ENCODE measurements around the gene CA4. TPM values are rescaled to one million over a fixed set of nuclear protein-coding genes. Genes with fewer than 3 reads are reported as not detected.

The CA4 gene
- total RNA-seq, 1 experiment from 2014 or later = not detected

DNA sequence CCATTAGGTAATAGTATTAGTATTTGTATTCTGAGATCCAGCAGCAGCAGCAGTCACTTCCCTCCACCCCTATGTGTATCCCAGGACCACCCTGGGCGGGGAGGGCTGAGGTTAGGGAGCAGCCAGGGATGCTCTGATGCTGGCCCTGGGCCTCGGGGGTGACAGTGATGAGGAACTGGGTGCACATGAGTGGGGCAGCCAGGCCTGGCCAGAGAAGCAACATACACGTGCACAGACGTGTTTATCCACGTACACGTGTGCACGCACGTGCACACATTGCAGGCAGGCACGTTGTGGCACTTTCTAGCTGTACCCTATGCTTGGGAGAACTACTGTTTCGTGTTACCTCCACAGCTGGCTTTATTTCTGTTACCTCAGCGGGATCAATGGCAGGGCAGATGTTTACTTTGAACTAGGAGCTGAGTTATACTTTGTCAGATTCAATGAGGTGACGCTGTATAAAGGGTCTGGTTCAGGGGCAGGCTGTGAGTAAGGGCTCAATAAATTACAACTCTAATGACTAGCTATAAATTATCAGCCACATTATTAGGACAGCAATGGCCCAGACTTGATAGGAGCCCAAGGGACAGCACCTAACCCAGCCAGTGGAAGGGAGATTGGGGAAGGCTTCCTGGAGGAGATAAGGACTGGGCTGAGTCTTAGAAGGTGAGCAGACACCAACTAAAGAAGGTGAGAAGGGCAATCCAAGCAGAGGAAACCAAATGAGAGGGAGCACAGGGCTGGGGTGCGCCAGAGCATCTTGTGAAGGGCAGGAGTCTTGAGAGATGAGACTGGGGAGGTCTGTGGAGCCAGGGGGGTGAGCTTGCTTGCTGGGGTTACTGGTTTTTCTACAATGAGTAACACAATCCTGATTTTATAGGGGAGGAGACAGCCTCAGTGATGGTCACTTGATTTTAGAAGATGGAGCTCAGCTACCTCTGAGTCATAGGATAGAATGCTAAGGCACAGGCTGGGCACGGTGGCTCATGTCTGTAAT is 22.4 kb upstream of the CA4 start:
- Mint-ChIP-seq H3K27ac (ENCODE audit: low read depth, unreplicated experiment) (no peak overlapping the region), H3K27me3 (ENCODE audit: insufficient read depth, unreplicated experiment) (peaks cover 19% of the 10 kb centered on the region), H3K9me3 (ENCODE audit: unreplicated experiment) (no peaks in the 10 kb centered on the region), H3K4me3 (ENCODE audit: unreplicated experiment) (no peak overlapping the region), H3K4me1 (ENCODE audit: insufficient read depth, unreplicated experiment) (no peaks in the 10 kb centered on the region), H3K36me3 (ENCODE audit: insufficient read depth, unreplicated experiment) (peaks cover 6% of the 10 kb centered on the region)
- CTCF ChIA-PET = interaction anchor here (0.6 to 3.8 kb wide), 5 partner anchors 10 to 372 kb away, joined by 3 to 25 read pairs (median 4); no protein-coding TSS in a partner anchor
- BruUV-seq (replicated peaks) = no TSS peak
- TF ChIP-seq, protein P1, sequence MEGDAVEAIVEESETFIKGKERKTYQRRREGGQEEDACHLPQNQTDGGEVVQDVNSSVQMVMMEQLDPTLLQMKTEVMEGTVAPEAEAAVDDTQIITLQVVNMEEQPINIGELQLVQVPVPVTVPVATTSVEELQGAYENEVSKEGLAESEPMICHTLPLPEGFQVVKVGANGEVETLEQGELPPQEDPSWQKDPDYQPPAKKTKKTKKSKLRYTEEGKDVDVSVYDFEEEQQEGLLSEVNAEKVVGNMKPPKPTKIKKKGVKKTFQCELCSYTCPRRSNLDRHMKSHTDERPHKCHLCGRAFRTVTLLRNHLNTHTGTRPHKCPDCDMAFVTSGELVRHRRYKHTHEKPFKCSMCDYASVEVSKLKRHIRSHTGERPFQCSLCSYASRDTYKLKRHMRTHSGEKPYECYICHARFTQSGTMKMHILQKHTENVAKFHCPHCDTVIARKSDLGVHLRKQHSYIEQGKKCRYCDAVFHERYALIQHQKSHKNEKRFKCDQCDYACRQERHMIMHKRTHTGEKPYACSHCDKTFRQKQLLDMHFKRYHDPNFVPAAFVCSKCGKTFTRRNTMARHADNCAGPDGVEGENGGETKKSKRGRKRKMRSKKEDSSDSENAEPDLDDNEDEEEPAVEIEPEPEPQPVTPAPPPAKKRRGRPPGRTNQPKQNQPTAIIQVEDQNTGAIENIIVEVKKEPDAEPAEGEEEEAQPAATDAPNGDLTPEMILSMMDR (IDR thresholded peaks at IDR 0.05; ENCODE audit: unreplicated experiment) = no peak
- intact Hi-C loops (cut with micrococcal nuclease) = no loop called here
- no peak for DNase-seq (ENCODE audit: unreplicated experiment)
- POLR2A ChIA-PET = no interaction called here

DNA sequence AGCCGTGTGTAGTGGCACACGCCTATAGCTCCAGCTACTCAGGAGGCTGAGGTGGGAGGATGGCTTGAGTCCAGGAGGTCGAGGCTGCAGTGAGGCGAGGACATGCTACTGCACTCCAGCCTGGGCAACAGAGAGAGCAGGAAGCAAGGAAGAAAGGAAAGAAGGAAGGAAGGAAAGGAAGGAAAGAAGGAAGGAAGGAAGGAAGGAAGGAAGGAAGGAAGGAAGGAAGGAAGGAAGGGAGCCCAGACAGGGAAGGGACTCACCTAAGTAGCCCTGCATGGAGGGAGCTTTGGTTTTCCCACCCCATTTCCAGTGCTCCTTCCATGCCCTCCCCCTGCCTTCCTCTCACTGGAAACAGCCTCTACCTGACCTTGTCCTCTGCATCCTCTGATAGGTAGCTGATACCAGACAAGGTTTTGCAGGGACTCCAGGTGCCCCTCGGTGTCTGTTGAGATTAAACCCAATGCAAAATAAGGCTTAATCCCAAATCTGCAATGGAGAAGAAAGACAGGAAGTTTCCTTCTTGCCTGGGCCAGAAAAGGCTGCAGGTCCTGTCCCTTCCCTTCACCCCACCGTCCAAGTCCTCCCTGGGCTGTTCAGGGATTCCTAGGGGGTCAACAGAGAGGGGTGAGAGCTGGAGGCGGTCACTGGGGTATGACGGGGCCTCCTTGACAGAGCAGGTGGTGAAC is 21.5 kb upstream of the CA4 start:
- Mint-ChIP-seq H3K9me3 (ENCODE audit: unreplicated experiment) (no peaks in the 10 kb centered on the region), H3K4me3 (ENCODE audit: unreplicated experiment) (no peak overlapping the region), H3K4me1 (ENCODE audit: insufficient read depth, unreplicated experiment) (peaks cover 4% of the 10 kb centered on the region), H3K27ac (ENCODE audit: low read depth, unreplicated experiment) (no peak overlapping the region), H3K36me3 (ENCODE audit: insufficient read depth, unreplicated experiment) (peaks cover 6% of the 10 kb centered on the region), H3K27me3 (ENCODE audit: insufficient read depth, unreplicated experiment) (peaks cover 19% of the 10 kb centered on the region)
- ChIA-PET CTCF (interaction anchor here (0.6 to 3.8 kb wide), 4 partner anchors 9 to 103 kb away, joined by 3 to 25 read pairs (median 4); no protein-coding TSS in a partner anchor), POLR2A (interaction anchor here (0.6 to 1.0 kb wide), 2 partner anchors 13 to 18 kb away, joined by 3 read pairs; no protein-coding TSS in a partner anchor)
- DNase-seq (ENCODE audit: unreplicated experiment) = no peak
- TF ChIP-seq, protein P1 (IDR thresholded peaks at IDR 0.05; ENCODE audit: unreplicated experiment) = no peak
- BruUV-seq (replicated peaks) = no TSS peak
- intact Hi-C loops (cut with micrococcal nuclease) = no loop called here

DNA sequence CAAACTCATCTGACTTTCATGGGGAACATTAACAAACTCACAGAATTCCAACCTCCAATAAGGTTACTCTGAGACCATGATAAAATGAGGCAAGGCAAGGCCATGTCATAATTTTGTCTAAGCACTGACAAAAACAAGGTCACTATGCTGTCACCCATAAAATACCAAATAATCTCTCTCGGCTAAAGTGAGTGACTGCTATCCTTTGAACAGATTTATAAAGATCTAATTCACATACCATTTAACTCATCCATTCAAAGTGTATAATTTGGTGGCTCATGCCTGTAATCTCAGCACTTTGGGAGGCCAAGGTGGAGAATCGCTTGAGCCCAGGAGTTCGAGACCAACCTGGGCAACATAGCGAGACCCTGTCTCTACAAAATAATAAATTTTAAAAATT is 20.6 kb upstream of the CA4 start:
- POLR2A ChIA-PET = interaction anchor here (1.0 kb wide), 1 partner anchor 12 kb away, joined by 3 read pairs; no protein-coding TSS in a partner anchor
- TF ChIP-seq, protein P1 (IDR thresholded peaks at IDR 0.05; ENCODE audit: unreplicated experiment) = no peak
- H3K27me3 Mint-ChIP-seq (ENCODE audit: insufficient read depth, unreplicated experiment) = peaks cover 19% of the 10 kb centered on the region
- H3K4me1 Mint-ChIP-seq (ENCODE audit: insufficient read depth, unreplicated experiment) = peaks cover 5% of the 10 kb centered on the region
- no peak overlapping the region for H3K4me3 Mint-ChIP-seq (ENCODE audit: unreplicated experiment)
- BruUV-seq (replicated peaks) = no TSS peak
- H3K36me3 Mint-ChIP-seq (ENCODE audit: insufficient read depth, unreplicated experiment) = peaks cover 6% of the 10 kb centered on the region
- H3K9me3 Mint-ChIP-seq (ENCODE audit: unreplicated experiment) = no peaks in the 10 kb centered on the region
- intact Hi-C loops (cut with micrococcal nuclease) = no loop called here
- H3K27ac Mint-ChIP-seq (ENCODE audit: low read depth, unreplicated experiment) = no peak overlapping the region
- DNase-seq (ENCODE audit: unreplicated experiment) = no peak
- CTCF ChIA-PET = interaction anchor here (0.8 to 3.8 kb wide), 2 partner anchors 11 to 13 kb away, joined by 5 to 25 read pairs; no protein-coding TSS in a partner anchor

DNA sequence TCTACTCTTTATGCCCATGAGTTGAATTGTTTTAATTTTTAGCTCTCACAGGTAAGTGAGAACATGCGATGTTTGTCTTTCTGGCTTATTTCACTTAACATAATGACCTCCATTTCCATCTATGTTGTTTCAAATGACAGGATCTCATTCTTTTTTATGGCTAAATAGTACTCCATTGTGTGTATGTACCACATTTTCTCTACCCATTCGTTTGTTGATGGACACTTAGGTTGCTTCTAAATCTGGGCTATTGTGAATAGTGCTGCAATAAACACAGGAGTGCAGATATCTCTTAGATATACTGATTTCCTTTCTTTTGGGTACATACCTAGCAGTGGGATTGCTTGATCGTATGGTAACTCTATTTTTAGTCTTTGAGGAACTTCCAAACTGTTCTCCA is 19.3 kb upstream of the CA4 start:
- intact Hi-C loops (cut with micrococcal nuclease) = no loop called here
- Mint-ChIP-seq H3K27ac (ENCODE audit: low read depth, unreplicated experiment) (no peak overlapping the region), H3K9me3 (ENCODE audit: unreplicated experiment) (no peaks in the 10 kb centered on the region), H3K4me1 (ENCODE audit: insufficient read depth, unreplicated experiment) (peaks cover 5% of the 10 kb centered on the region), H3K36me3 (ENCODE audit: insufficient read depth, unreplicated experiment) (peaks cover 6% of the 10 kb centered on the region), H3K27me3 (ENCODE audit: insufficient read depth, unreplicated experiment) (peaks cover 19% of the 10 kb centered on the region), H3K4me3 (ENCODE audit: unreplicated experiment) (no peak overlapping the region)
- CTCF ChIA-PET = interaction anchor here (0.7 to 3.8 kb wide), 2 partner anchors 12 to 100 kb away, joined by 3 to 25 read pairs; no protein-coding TSS in a partner anchor
- POLR2A ChIA-PET = no interaction called here
- no peak for DNase-seq (ENCODE audit: unreplicated experiment)
- BruUV-seq (replicated peaks) = no TSS peak
- TF ChIP-seq, protein P1 (IDR thresholded peaks at IDR 0.05; ENCODE audit: unreplicated experiment) = no peak
